NT2/D1 (cell line): ENCODE results near the gene MPRIP.

Experiments used
- SUZ12 ChIP-seq: IDR thresholded peaks from 2 replicates; pipeline ENCODE4 v1.6.1; 2011; ENCODE audit not compliant: insufficient read length, insufficient read depth; ENCODE audit errors: extremely low read depth
- YY1 ChIP-seq: IDR thresholded peaks from 2 replicates; pipeline ENCODE4 v1.6.1; 2011; ENCODE audit not compliant: insufficient read length, insufficient read depth
- ZNF274 ChIP-seq: IDR thresholded peaks from 2 replicates; pipeline ENCODE4 v1.6.1; 2011; ENCODE audit warnings: mild to moderate bottlenecking, low read depth, low read length

GRCh38 chr17:17080181-17080631, 37.9 kb downstream of the MPRIP start:
- TF ChIP-seq YY1 (no peak), ZNF274 (no peak), SUZ12 (no peak)
